ENCODE measurements around the gene GPR152. TPM values are rescaled to one million over a fixed set of nuclear protein-coding genes. Genes with fewer than 3 reads are reported as not detected.

The GPR152 gene
- polyA plus RNA-seq, 2 donors, result not detected

DNA sequence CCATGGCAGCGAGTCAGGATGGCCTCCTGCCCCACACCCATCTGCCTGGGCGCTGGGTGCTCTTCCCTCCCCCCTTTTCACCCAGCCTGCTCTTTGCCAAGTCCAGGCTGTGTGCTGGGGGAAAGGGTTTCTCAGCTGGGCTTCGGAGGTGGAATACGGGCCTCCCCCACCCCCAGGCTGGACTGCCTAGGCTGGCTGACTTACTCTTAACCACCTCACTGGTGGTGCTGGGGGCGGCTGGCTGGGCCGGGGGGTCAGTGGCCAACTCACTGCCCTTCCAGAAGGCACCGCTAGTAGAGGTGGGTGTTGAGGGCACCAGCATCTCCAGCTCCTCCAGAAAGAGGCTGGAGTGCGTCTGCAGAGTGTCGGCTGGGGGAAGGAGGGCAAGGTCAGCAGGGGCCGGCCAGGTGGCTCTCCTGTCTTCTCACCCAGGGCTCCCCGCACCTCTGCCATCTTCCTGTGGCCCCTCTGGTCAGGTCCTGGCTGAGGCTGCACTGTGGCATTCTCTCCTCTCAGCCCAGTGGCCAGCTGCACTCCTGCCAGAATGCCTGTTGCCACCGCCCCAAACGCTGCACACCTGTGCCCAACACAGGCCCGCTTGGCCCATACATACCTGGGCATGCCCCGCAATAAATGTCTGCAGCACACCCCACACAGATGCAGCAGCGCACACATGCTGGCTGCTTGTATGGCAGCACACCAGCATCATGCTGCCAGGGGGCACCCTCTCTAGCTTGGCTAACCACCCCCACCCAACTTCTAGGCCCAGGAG, 42.9 kb upstream of the GPR152 start:
- whole genome bisulfite sequencing, 2 donors, result 87 to 92% methylated on average over 16 of the region's 16 CpGs

DNA sequence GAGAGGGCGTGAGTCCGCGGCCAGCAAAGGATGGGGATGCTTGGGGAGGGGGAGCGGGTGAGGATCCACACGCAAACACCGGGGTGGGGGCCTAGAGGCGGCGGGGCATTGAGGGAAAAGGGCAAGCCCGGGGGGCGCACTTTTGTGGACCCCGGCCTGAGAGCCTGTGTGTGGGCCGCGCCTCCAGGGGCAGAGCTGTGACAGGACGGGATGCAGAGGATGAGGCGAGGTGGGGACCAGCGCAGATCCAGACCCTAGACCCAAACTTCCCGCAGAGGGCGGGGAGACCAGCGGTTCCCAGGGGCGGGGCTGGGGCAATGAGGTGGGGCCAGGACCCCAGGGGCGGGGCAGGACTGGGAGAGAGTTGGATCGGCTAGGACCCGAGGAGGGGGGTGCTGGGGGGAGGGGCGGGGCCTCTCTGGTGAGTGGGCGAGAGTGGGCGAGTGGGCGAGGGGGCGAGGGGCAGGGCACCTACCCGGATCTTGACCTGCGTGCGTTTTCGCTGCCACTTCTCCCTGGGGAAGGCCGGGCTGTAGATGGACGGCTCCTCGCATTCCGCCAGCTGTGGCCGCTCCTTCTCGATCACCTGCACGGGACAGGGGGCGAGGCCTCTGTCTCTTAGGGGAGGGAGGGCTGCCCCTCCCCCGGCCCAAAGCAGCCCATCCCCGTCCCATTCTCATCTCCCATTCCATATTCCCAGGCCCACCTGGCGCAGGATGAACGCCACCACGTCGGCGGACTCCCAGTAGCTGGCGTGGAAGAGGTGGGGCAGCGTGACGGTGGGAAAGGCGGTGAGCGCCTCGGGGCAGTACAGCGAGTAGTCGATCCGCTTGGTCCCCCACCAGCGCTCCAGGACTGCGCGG, 42.1 kb upstream of the GPR152 start:
- WGBS, 2 donors, result 92 to 96% methylated on average over 50 to 59 of the region's 59 CpGs
- Histone ChIP-seq H3K27me3 (ENCODE audit: control insufficient read depth in 1 of 2, insufficient read depth in 2 of 2, low read length in 2 of 2) (no peaks in the 10 kb centered on the region), H3K9me3 (ENCODE audit: control insufficient read depth in 2 of 2, insufficient read depth in 1 of 2, low read depth in 1 of 2, low read length in 1 of 2) (no peaks in the 10 kb centered on the region), H3K27ac (ENCODE audit: low read depth in 2 of 2, low read length in 1 of 2) (no peak overlapping the region), H3K4me1 (ENCODE audit: control insufficient read depth in 2 of 2, insufficient read depth in 2 of 2, low read length in 1 of 2) (no peaks in the 10 kb centered on the region), H3K4me3 (ENCODE audit: low read depth in 1 of 2, low read length in 2 of 2) (no peak overlapping the region), H3K36me3 (ENCODE audit: control insufficient read depth in 2 of 2, insufficient read depth in 2 of 2, low read length in 1 of 2) (peaks cover 7 to 76% of the 10 kb centered on the region in 2 donors)

More for the DNA sequence above, 42.9 kb upstream of the GPR152 start:
- Histone ChIP-seq H3K27me3 (ENCODE audit: control insufficient read depth in 1 of 2, insufficient read depth in 2 of 2, low read length in 2 of 2) (no peaks in the 10 kb centered on the region), H3K4me3 (ENCODE audit: low read depth in 1 of 2, low read length in 2 of 2) (no peak overlapping the region), H3K9me3 (ENCODE audit: control insufficient read depth in 2 of 2, insufficient read depth in 1 of 2, low read depth in 1 of 2, low read length in 1 of 2) (no peaks in the 10 kb centered on the region), H3K4me1 (ENCODE audit: control insufficient read depth in 2 of 2, insufficient read depth in 2 of 2, low read length in 1 of 2) (no peaks in the 10 kb centered on the region), H3K27ac (ENCODE audit: low read depth in 2 of 2, low read length in 1 of 2) (no peak overlapping the region), H3K36me3 (ENCODE audit: control insufficient read depth in 2 of 2, insufficient read depth in 2 of 2, low read length in 1 of 2) (peaks cover 7 to 76% of the 10 kb centered on the region in 2 donors)

- Histone ChIP-seq H3K4me1 (ENCODE audit: control insufficient read depth in 2 of 2, insufficient read depth in 2 of 2, low read length in 1 of 2) (no peaks in the 10 kb centered on the region), H3K27ac (ENCODE audit: low read depth in 2 of 2, low read length in 1 of 2) (no peak overlapping the region), H3K36me3 (ENCODE audit: control insufficient read depth in 2 of 2, insufficient read depth in 2 of 2, low read length in 1 of 2) (peaks cover 7 to 80% of the 10 kb centered on the region in 2 donors), H3K9me3 (ENCODE audit: control insufficient read depth in 2 of 2, insufficient read depth in 1 of 2, low read depth in 1 of 2, low read length in 1 of 2) (no peaks in the 10 kb centered on the region), H3K4me3 (ENCODE audit: low read depth in 1 of 2, low read length in 2 of 2) (no peak overlapping the region), H3K27me3 (ENCODE audit: control insufficient read depth in 1 of 2, insufficient read depth in 2 of 2, low read length in 2 of 2) (no peaks in the 10 kb centered on the region)
- 95% methylated on average over 59 to 65 of the region's 65 CpGs for WGBS, 2 donors
These were observed 41.2 kb upstream of the GPR152 start for GRCh38 chr11:67493548-67494370.

- Histone ChIP-seq H3K4me3 (ENCODE audit: low read depth in 1 of 2, low read length in 2 of 2) (no peak overlapping the region), H3K4me1 (ENCODE audit: control insufficient read depth in 2 of 2, insufficient read depth in 2 of 2, low read length in 1 of 2) (no peaks in the 10 kb centered on the region), H3K27me3 (ENCODE audit: control insufficient read depth in 1 of 2, insufficient read depth in 2 of 2, low read length in 2 of 2) (no peaks in the 10 kb centered on the region), H3K27ac (ENCODE audit: low read depth in 2 of 2, low read length in 1 of 2) (no peak overlapping the region), H3K36me3 (ENCODE audit: control insufficient read depth in 2 of 2, insufficient read depth in 2 of 2, low read length in 1 of 2) (peaks cover 7 to 72% of the 10 kb centered on the region in 2 donors), H3K9me3 (ENCODE audit: control insufficient read depth in 2 of 2, insufficient read depth in 1 of 2, low read depth in 1 of 2, low read length in 1 of 2) (no peaks in the 10 kb centered on the region)
- whole genome bisulfite sequencing, 2 donors, result 84 to 85% methylated on average over 45 to 46 of the region's 46 CpGs
These were observed 40.4 kb upstream of the GPR152 start for GRCh38 chr11:67492801-67493547.

GRCh38 chr11:67492069-67492727, 39.7 kb upstream of the GPR152 start:
- Histone ChIP-seq H3K27ac (ENCODE audit: low read depth in 2 of 2, low read length in 1 of 2) (no peak overlapping the region), H3K36me3 (ENCODE audit: control insufficient read depth in 2 of 2, insufficient read depth in 2 of 2, low read length in 1 of 2) (peaks cover 4 to 66% of the 10 kb centered on the region in 2 donors), H3K9me3 (ENCODE audit: control insufficient read depth in 2 of 2, insufficient read depth in 1 of 2, low read depth in 1 of 2, low read length in 1 of 2) (no peaks in the 10 kb centered on the region), H3K27me3 (ENCODE audit: control insufficient read depth in 1 of 2, insufficient read depth in 2 of 2, low read length in 2 of 2) (no peaks in the 10 kb centered on the region), H3K4me1 (ENCODE audit: control insufficient read depth in 2 of 2, insufficient read depth in 2 of 2, low read length in 1 of 2) (no peaks in the 10 kb centered on the region), H3K4me3 (ENCODE audit: low read depth in 1 of 2, low read length in 2 of 2) (no peak overlapping the region)
- 86 to 87% methylated on average over 18 to 19 of the region's 19 CpGs for WGBS, 2 donors

GRCh38 chr11:67491276-67492068, 38.9 kb upstream of the GPR152 start:
- Histone ChIP-seq H3K9me3 (ENCODE audit: control insufficient read depth in 2 of 2, insufficient read depth in 1 of 2, low read depth in 1 of 2, low read length in 1 of 2) (no peaks in the 10 kb centered on the region), H3K27ac (ENCODE audit: low read depth in 2 of 2, low read length in 1 of 2) (no peak overlapping the region), H3K27me3 (ENCODE audit: control insufficient read depth in 1 of 2, insufficient read depth in 2 of 2, low read length in 2 of 2) (no peaks in the 10 kb centered on the region), H3K36me3 (ENCODE audit: control insufficient read depth in 2 of 2, insufficient read depth in 2 of 2, low read length in 1 of 2) (peaks cover 0 to 63% of the 10 kb centered on the region in 2 donors), H3K4me1 (ENCODE audit: control insufficient read depth in 2 of 2, insufficient read depth in 2 of 2, low read length in 1 of 2) (no peaks in the 10 kb centered on the region), H3K4me3 (ENCODE audit: low read depth in 1 of 2, low read length in 2 of 2) (no peak overlapping the region)
- WGBS, 2 donors, result 80 to 84% methylated on average over 24 of the region's 24 CpGs

GRCh38 chr11:67490727-67491065, 38.2 kb upstream of the GPR152 start:
- peaks cover 0 to 57% of the 10 kb centered on the region in 2 donors for H3K36me3 ChIP-seq (ENCODE audit: control insufficient read depth in 2 of 2, insufficient read depth in 2 of 2, low read length in 1 of 2)
- WGBS, 2 donors, result 55 to 71% methylated on average over 15 of the region's 15 CpGs

More at GRCh38 chr11:67490727-67491065, 38.2 kb upstream of the GPR152 start:
- no peaks in the 10 kb centered on the region for H3K27me3 ChIP-seq (ENCODE audit: control insufficient read depth in 1 of 2, insufficient read depth in 2 of 2, low read length in 2 of 2)
- peaks cover 0 to 4% of the 10 kb centered on the region in 2 donors for H3K4me1 ChIP-seq (ENCODE audit: control insufficient read depth in 2 of 2, insufficient read depth in 2 of 2, low read length in 1 of 2)
- no peak overlapping the region for H3K4me3 ChIP-seq (ENCODE audit: low read depth in 1 of 2, low read length in 2 of 2)
- H3K9me3 ChIP-seq (ENCODE audit: control insufficient read depth in 2 of 2, insufficient read depth in 1 of 2, low read depth in 1 of 2, low read length in 1 of 2), result no peaks in the 10 kb centered on the region
- H3K27ac ChIP-seq (ENCODE audit: low read depth in 2 of 2, low read length in 1 of 2), result no peak overlapping the region
